GM12878 (cell line): ENCODE data around the gene LEF1. TPM values are rescaled to one million over a fixed set of nuclear protein-coding genes. Genes with fewer than 3 reads are reported as not detected.

ENCODE experiments used
- ATAC-seq: fragments of 200-7000 bp; cut with Tn5 transposase; 3 replicates; pipeline ENCODE4 v1.9.1; 2020; ENCODE audit warnings: mild to moderate bottlenecking, moderate library complexity
- BruUV-seq: library from RNA; stranded (reverse); fragments of 400-500 nt; replicated peaks from 2 replicates; lab custom pipeline; 2021; lab: Mats Ljungman, UMichigan
- CTCF ChIA-PET: fragments of 300-600 bp; sonication (Branson Sonifier 250); formaldehyde crosslinking; extraction: SDS; loops from one replicate; lab custom pipeline; 2021; ENCODE audit warnings: inconsistent platforms; lab: Yijun Ruan, JAX
- POLR2A ChIA-PET: fragments of 350-600 bp; formaldehyde crosslinking; extraction: SDS; loops from one replicate; lab custom pipeline; 2021; ENCODE audit warnings: inconsistent platforms; lab: Charles Lee
- RAD21 ChIA-PET: fragments of 300-600 bp; sonication (Branson Sonifier 250); formaldehyde crosslinking; loops from one replicate; lab custom pipeline; 2023; ENCODE audit warnings: antibody characterized with exemption; ENCODE audit not compliant: unreplicated experiment; lab: Charles Lee
- SMC1A ChIA-PET: fragments of 300-600 bp; sonication (Branson Sonifier 250); formaldehyde crosslinking; loops from one replicate; lab custom pipeline; 2023; ENCODE audit not compliant: unreplicated experiment, uncharacterized antibody; lab: Charles Lee
- DNase-seq: peaks from one replicate; pipeline ENCODE4 v3.0.0-alpha.2; 2011; ENCODE audit warnings: low read depth, low spot score
- FAIRE-seq: peaks from 3 replicates; lab custom pipeline; 2011; peaks lifted over from hg19 to GRCh38; lab: Jason Lieb, UNC
- H2AFZ ChIP-seq: 2 replicates; pipeline ENCODE4 v1.6.0; 2011; ENCODE audit warnings: low read depth, low read length, control low read depth; ENCODE audit not compliant: control insufficient read depth
- H3K27ac ChIP-seq: 2 replicates; pipeline ENCODE4 v1.5.1; 2011; ENCODE audit warnings: control low read depth; ENCODE audit not compliant: control insufficient read depth, insufficient read depth
- H3K27me3 ChIP-seq, 2 experiments: replicated peaks in 1 of 2; 2 replicates each; pipeline versions ENCODE4 v1.6.0 to v1.6.1; 2011; ENCODE audit warnings: low read length in 1 of 2; ENCODE audit not compliant: control insufficient read depth in 2 of 2, insufficient read depth in 2 of 2
- H3K36me3 ChIP-seq, 2 experiments: 2 replicates each; pipeline ENCODE4 v1.5.1; 2011; ENCODE audit warnings: low read length in 1 of 2; ENCODE audit not compliant: control insufficient read depth in 2 of 2, insufficient read depth in 2 of 2
- H3K4me1 ChIP-seq: 2 replicates; pipeline ENCODE4 v1.6.1; 2011; ENCODE audit warnings: mild to moderate bottlenecking, low read length, moderate library complexity, mixed read lengths; ENCODE audit not compliant: control insufficient read depth, insufficient read depth
- H3K4me2 ChIP-seq: 2 replicates; pipeline ENCODE4 v1.6.0; 2011; ENCODE audit warnings: control low read depth; ENCODE audit not compliant: control insufficient read depth, insufficient read depth
- H3K4me3 ChIP-seq: fragments of 200-600 bp; sonication (generic); 2 replicates; pipeline ENCODE4 v1.5.1; 2016
- H3K79me2 ChIP-seq: 2 replicates; pipeline ENCODE4 v1.6.0; 2011; ENCODE audit warnings: low read length; ENCODE audit not compliant: control insufficient read depth, insufficient read depth
- H3K9ac ChIP-seq: 2 replicates; pipeline ENCODE4 v1.8.0; 2011; ENCODE audit warnings: low read length, control low read depth, mixed read lengths; ENCODE audit not compliant: control insufficient read depth, insufficient read depth
- H3K9me3 ChIP-seq: replicated peaks from 3 replicates; pipeline ENCODE4 v1.5.1; 2011; ENCODE audit warnings: mild to moderate bottlenecking, low read length; ENCODE audit not compliant: control insufficient read depth, insufficient read depth
- H4K20me1 ChIP-seq: 2 replicates; pipeline ENCODE4 v1.6.0; 2011; ENCODE audit not compliant: control insufficient read depth, insufficient read depth
- EZH2 ChIP-seq: IDR thresholded peaks from 2 replicates; pipeline ENCODE4 v1.6.1; 2012; ENCODE audit warnings: low read depth, mild to moderate bottlenecking, control low read depth, inconsistent platforms, low read length, borderline replicate concordance; ENCODE audit not compliant: control insufficient read depth
- HCFC1 ChIP-seq: fragments of 150-350 bp; IDR thresholded peaks from 2 replicates; pipeline ENCODE4 v1.6.1; 2014; ENCODE audit warnings: low read length
- KAT2A ChIP-seq: conservative IDR thresholded peaks from 2 replicates; pipeline ENCODE4 v1.6.1; 2011; ENCODE audit warnings: low read depth, low read length; ENCODE audit not compliant: control insufficient read depth
- NFIC ChIP-seq: IDR thresholded peaks from 2 replicates; pipeline ENCODE4 v1.6.1; 2012; ENCODE audit warnings: low read depth, mild to moderate bottlenecking, inconsistent platforms, low read length, moderate library complexity
- NFYA ChIP-seq: IDR thresholded peaks from 2 replicates; pipeline ENCODE4 v1.6.1; 2011; ENCODE audit warnings: low read depth, mild to moderate bottlenecking, low read length, improper control_type of control experiment, borderline replicate concordance
- NR2F1 ChIP-seq: fragments of 450-650 bp; conservative IDR thresholded peaks from 2 replicates; pipeline ENCODE4 v1.6.1; 2017; ENCODE audit warnings: mild to moderate bottlenecking
- RCOR1 ChIP-seq: conservative IDR thresholded peaks from 2 replicates; pipeline ENCODE4 v1.6.1; 2012; ENCODE audit warnings: low read depth, low read length, improper control_type of control experiment
- SMARCA5 ChIP-seq: fragments of 450-650 bp; IDR thresholded peaks from 2 replicates; pipeline ENCODE4 v1.6.1; 2017; ENCODE audit warnings: mild to moderate bottlenecking
- SRF ChIP-seq, 2 experiments: IDR thresholded peaks; 2 replicates each; pipeline ENCODE4 v1.6.1; 2011; ENCODE audit warnings: low read depth in 2 of 2, low read length in 2 of 2, mild to moderate bottlenecking in 1 of 2, moderate library complexity in 1 of 2
- ZNF217 ChIP-seq: fragments of 450-650 bp; IDR thresholded peaks from 2 replicates; pipeline ENCODE4 v1.6.1; 2017; ENCODE audit warnings: antibody characterized with exemption, mild to moderate bottlenecking
- ZNF274 ChIP-seq: IDR thresholded peaks from one replicate; pipeline ENCODE4 v1.8.0; 2011; ENCODE audit not compliant: insufficient read length, insufficient read depth
- ZNF592 ChIP-seq: fragments of 450-650 bp; IDR thresholded peaks from 2 replicates; pipeline ENCODE4 v1.6.1; 2017; ENCODE audit warnings: mild to moderate bottlenecking, moderate library complexity
- WGBS: methylation state at CpG from one replicate; pipeline ENCODE4 v1.1.6; 2016; ENCODE audit warnings: low lambda C conversion rate; ENCODE audit not compliant: insufficient replicate concordance, insufficient coverage; ENCODE audit errors: missing lambda C conversion rate; 5-methylcytosine and 5-hydroxymethylcytosine counted together
- in situ Hi-C: fragments of 300-500 bp; cut with MboI; formaldehyde crosslinking; loops from 9 replicates; pipeline ENCODE4 v1.14.3; 2018; ENCODE audit warnings: mixed read lengths
- intact Hi-C: fragments of 100-400 bp; cut with micrococcal nuclease; formaldehyde crosslinking; loops from one replicate; pipeline ENCODE4 v1.14.2; 2022; ENCODE audit not compliant: unreplicated experiment
- polyA plus RNA-seq, 11 experiments: library from polyadenylated mRNA; depleted of rRNA in 4 of 11; unstranded in 6 of 11; stranded (reverse) in 5 of 11; fragments of >200 nt; fragmentation: Nextera tagmentation in 4 of 11; fragmentation: Illumina TruSeq in 1 of 11; extraction: Ambion mirVana in 4 of 11; extraction: Trizol in 1 of 11; gene quantifications; 1 replicate in 1 of 11; 2 replicates in 10 of 11; pipeline versions ENCODE4 v1.2.1 to v1.2.3, GENCODE V29; 2011 to 2016; ENCODE audit warnings: inconsistent platforms in 2 of 11, missing spikeins in 2 of 11, low read depth in 1 of 11
- total RNA-seq, 4 experiments: library from RNA; depleted of rRNA in 3 of 4; stranded (reverse); fragments of >200 nt in 3 of 4; fragmentation: Illumina TruSeq in 1 of 4; extraction: Trizol in 1 of 4; gene quantifications; 2 replicates each; pipeline versions ENCODE4 v1.2.1 to v1.2.3, GENCODE V29; 2013 to 2021
- TF ChIP-seq, protein P1 (sequence below): fragments of 150-350 bp; IDR thresholded peaks from 2 replicates; pipeline ENCODE4 v1.6.1; 2016; ENCODE audit warnings: low read depth, low read length

Gene LEF1
- total and polyA plus RNA-seq, 10 of the 15 experiments (the other 5 are each of a cell fraction or from before 2014, with no cell fraction given) = 10.2 to 38.1 (median 19.5) TPM

GRCh38 chr4:108157655-108158054, 11.1 kb downstream of the LEF1 start:
- DNase-seq (no peak), FAIRE-seq (no peak), ATAC-seq (no peak)
- no peak overlapping the region for H3K9ac ChIP-seq
- peaks cover 0 to 8% of the 10 kb centered on the region in 2 experiments; a peak in 1 of 4 replicates for H3K27me3 ChIP-seq
- ChIA-PET CTCF (interaction anchor here (1.3 kb wide), 1 partner anchor 336 kb away, joined by 4 read pairs; no protein-coding TSS in a partner anchor), POLR2A (no interaction called here), RAD21 (interaction anchor here (1.3 kb wide), 1 partner anchor 77 kb away, joined by 3 read pairs; no protein-coding TSS in a partner anchor), SMC1A (interaction anchor here (0.7 to 2.2 kb wide), 6 partner anchors 11 to 127 kb away, joined by 3 to 8 read pairs (median 5); partner anchors contain the start of gene LEF1)
- no peak overlapping the region for H3K27ac ChIP-seq
- intact Hi-C loops (no loop called here), in situ Hi-C loops (loop anchor here (25.0 kb wide), 1 partner anchor 445 kb away; the partner anchor contains the start of gene PAPSS1)
- H2AFZ ChIP-seq = no peak overlapping the region
- no peaks in the 10 kb centered on the region for H3K9me3 ChIP-seq
- H3K4me3 ChIP-seq = no peak overlapping the region
- H3K79me2 ChIP-seq = no peaks in the 10 kb centered on the region
- BruUV-seq = no TSS peak
- WGBS = 15% methylated on average over 2 of the region's 2 CpGs
- no peak overlapping the region for H3K4me2 ChIP-seq
- no peaks in the 10 kb centered on the region for H3K36me3 ChIP-seq
- H4K20me1 ChIP-seq = no peaks in the 10 kb centered on the region
- H3K4me1 ChIP-seq = peaks cover 2% of the 10 kb centered on the region; the same call in 1 of the 2 replicates
- TF ChIP-seq ZNF217 (no peak), ZNF592 (no peak), KAT2A (no peak), EZH2 (no peak), RCOR1 (no peak), SMARCA5 (no peak), NR2F1 (no peak), ZNF274 (no peak), NFIC (no peak), NFYA (no peak), HCFC1 (no peak), SRF (IDR thresholded peaks at IDR 0.05; ENCODE audit: low read depth in 2 of 2, low read length in 2 of 2) (no peak)
- TF ChIP-seq, protein P1, sequence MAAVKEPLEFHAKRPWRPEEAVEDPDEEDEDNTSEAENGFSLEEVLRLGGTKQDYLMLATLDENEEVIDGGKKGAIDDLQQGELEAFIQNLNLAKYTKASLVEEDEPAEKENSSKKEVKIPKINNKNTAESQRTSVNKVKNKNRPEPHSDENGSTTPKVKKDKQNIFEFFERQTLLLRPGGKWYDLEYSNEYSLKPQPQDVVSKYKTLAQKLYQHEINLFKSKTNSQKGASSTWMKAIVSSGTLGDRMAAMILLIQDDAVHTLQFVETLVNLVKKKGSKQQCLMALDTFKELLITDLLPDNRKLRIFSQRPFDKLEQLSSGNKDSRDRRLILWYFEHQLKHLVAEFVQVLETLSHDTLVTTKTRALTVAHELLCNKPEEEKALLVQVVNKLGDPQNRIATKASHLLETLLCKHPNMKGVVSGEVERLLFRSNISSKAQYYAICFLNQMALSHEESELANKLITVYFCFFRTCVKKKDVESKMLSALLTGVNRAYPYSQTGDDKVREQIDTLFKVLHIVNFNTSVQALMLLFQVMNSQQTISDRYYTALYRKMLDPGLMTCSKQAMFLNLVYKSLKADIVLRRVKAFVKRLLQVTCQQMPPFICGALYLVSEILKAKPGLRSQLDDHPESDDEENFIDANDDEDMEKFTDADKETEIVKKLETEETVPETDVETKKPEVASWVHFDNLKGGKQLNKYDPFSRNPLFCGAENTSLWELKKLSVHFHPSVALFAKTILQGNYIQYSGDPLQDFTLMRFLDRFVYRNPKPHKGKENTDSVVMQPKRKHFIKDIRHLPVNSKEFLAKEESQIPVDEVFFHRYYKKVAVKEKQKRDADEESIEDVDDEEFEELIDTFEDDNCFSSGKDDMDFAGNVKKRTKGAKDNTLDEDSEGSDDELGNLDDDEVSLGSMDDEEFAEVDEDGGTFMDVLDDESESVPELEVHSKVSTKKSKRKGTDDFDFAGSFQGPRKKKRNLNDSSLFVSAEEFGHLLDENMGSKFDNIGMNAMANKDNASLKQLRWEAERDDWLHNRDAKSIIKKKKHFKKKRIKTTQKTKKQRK = no peak
